Fibroblast of villous mesenchyme (primary cell): ENCODE measurements around the gene MOCOS. TPM values are rescaled to one million over a fixed set of nuclear protein-coding genes. Genes with fewer than 3 reads are reported as not detected.

Source experiments
- DNase-seq: peaks from one replicate; pipeline ENCODE4 v3.0.0-alpha.2; 2010; ENCODE audit warnings: low read depth
- H3K4me3 ChIP-seq: 2 replicates; pipeline ENCODE4 v1.5.1; 2011; ENCODE audit warnings: low read depth, mild to moderate bottlenecking, low read length
- CTCF ChIP-seq: IDR thresholded peaks from 2 replicates; pipeline ENCODE4 v1.5.1; 2012; ENCODE audit warnings: low read depth, mild to moderate bottlenecking, low read length; ENCODE audit not compliant: insufficient read depth
- total RNA-seq: library from RNA; depleted of rRNA; stranded (reverse); fragments of >200 nt; gene quantifications from 2 replicates; pipeline ENCODE4 v1.2.3, GENCODE V29; 2012

The MOCOS gene
- total RNA-seq, 1 donor: 3.0 TPM

- TF ChIP-seq CTCF: no peak
- DNase-seq: no peak
- H3K4me3 ChIP-seq: no peak overlapping the region
These were observed 118.1 kb downstream of the MOCOS start for GRCh38 chr18:36305375-36305774.

- TF ChIP-seq CTCF: no peak
- H3K4me3 ChIP-seq: no peak overlapping the region
- no peak for DNase-seq
These were observed 120.2 kb downstream of the MOCOS start for GRCh38 chr18:36307513-36307912.

GRCh38 chr18:36308711-36309435, 121.6 kb downstream of the MOCOS start:
- H3K4me3 ChIP-seq: no peak overlapping the region
- no peak for TF ChIP-seq CTCF
- DNase-seq: no peak

GRCh38 chr18:36309436-36310391, 122.4 kb downstream of the MOCOS start:
- TF ChIP-seq CTCF: no peak
- peak; percentile 92 for DNase-seq
- no peak overlapping the region for H3K4me3 ChIP-seq

GRCh38 chr18:36311026-36311570, 123.8 kb downstream of the MOCOS start:
- H3K4me3 ChIP-seq: no peak overlapping the region
- DNase-seq: no peak
- no peak for TF ChIP-seq CTCF

- no peak for DNase-seq
- no peak overlapping the region for H3K4me3 ChIP-seq
- TF ChIP-seq CTCF: no peak
These were observed 125.6 kb downstream of the MOCOS start for GRCh38 chr18:36312806-36313395.
